ENCODE results near the gene RSRC1. TPM values are rescaled to one million over a fixed set of nuclear protein-coding genes. Genes with fewer than 3 reads are reported as not detected.

The RSRC1 gene
- polyA plus RNA-seq, 1 donor (not counting 4 experiments of a cell fraction or from before 2014, with no cell fraction given): 11.1 TPM

GRCh38 chr3:158095814-158096704, 13.8 kb upstream of the RSRC1 start:
- Histone ChIP-seq H3K36me3 (ENCODE audit: control insufficient read depth in 2 of 2, extremely low read depth in 1 of 2, insufficient read depth in 2 of 2, low read length in 2 of 2) (no peaks in the 10 kb centered on the region), H3K9me3 (ENCODE audit: control insufficient read depth, low read depth, low read length) (peaks cover 2% of the 10 kb centered on the region), H3K4me1 (ENCODE audit: control insufficient read depth, extremely low read depth, insufficient read depth, low read length) (peaks cover 5% of the 10 kb centered on the region), H3K27ac (ENCODE audit: control insufficient read depth, insufficient read depth, low read length) (no peak overlapping the region), H3K79me2 (ENCODE audit: control insufficient read depth, insufficient read depth, low read length) (no peaks in the 10 kb centered on the region), H3K27me3 (ENCODE audit: control insufficient read depth, extremely low read depth, insufficient read depth, low read length) (peaks cover 73% of the 10 kb centered on the region), H3K4me2 (ENCODE audit: control insufficient read depth, extremely low read depth, insufficient read depth, low read depth, low read length) (no peak overlapping the region), H3K9ac (ENCODE audit: control insufficient read depth, extremely low read depth, insufficient read depth, low read length) (no peak overlapping the region), H3K4me3 (ENCODE audit: control insufficient read depth in 2 of 3, extremely low read depth in 1 of 3, insufficient read depth in 2 of 3, low read depth in 1 of 3, low read length in 3 of 3) (no peak overlapping the region), H2AFZ (ENCODE audit: control insufficient read depth, low read length) (no peak overlapping the region), H3K9me1 (ENCODE audit: control insufficient read depth, extremely low read depth, insufficient read depth, low read length) (no peaks in the 10 kb centered on the region), H4K20me1 (ENCODE audit: control insufficient read depth, extremely low read depth, insufficient read depth, low read length) (no peaks in the 10 kb centered on the region)
- TF ChIP-seq CTCF (optimal IDR thresholded peaks at IDR 0.05 in 1 of 3, IDR thresholded peaks at IDR 0.05 in 1 of 3, conservative IDR thresholded peaks at IDR 0.05 in 1 of 3; ENCODE audit: extremely low read depth in 1 of 3, insufficient read depth in 2 of 3, low read length in 3 of 3) (no peak), EZH2 (IDR thresholded peaks at IDR 0.05; ENCODE audit: low read length) (no peak)
- FAIRE-seq (no peak), DNase-seq (ENCODE audit: low read depth, low spot score) (no peak)
- dilution Hi-C loops (cut with MboI; ENCODE audit: extremely low pct_ligation_motif_present, low sequenced_read_pairs): no loop called here

- H3K79me2 ChIP-seq (ENCODE audit: control insufficient read depth, insufficient read depth, low read length): no peaks in the 10 kb centered on the region
- no peak overlapping the region for H3K9ac ChIP-seq (ENCODE audit: control insufficient read depth, extremely low read depth, insufficient read depth, low read length)
- H3K9me1 ChIP-seq (ENCODE audit: control insufficient read depth, extremely low read depth, insufficient read depth, low read length): no peaks in the 10 kb centered on the region
- no peaks in the 10 kb centered on the region for H3K36me3 ChIP-seq (ENCODE audit: control insufficient read depth in 2 of 2, extremely low read depth in 1 of 2, insufficient read depth in 2 of 2, low read length in 2 of 2)
- FAIRE-seq: no peak
- no peak for DNase-seq (ENCODE audit: low read depth, low spot score)
- peak overlapping the region in 2 of 3 experiments; percentile 78 to 87 for H3K4me3 ChIP-seq (ENCODE audit: control insufficient read depth in 2 of 3, extremely low read depth in 1 of 3, insufficient read depth in 2 of 3, low read depth in 1 of 3, low read length in 3 of 3)
- H3K27ac ChIP-seq (ENCODE audit: control insufficient read depth, insufficient read depth, low read length): no peak overlapping the region
- peaks cover 2% of the 10 kb centered on the region for H3K9me3 ChIP-seq (ENCODE audit: control insufficient read depth, low read depth, low read length)
- H2AFZ ChIP-seq (ENCODE audit: control insufficient read depth, low read length): no peak overlapping the region
- no peaks in the 10 kb centered on the region for H4K20me1 ChIP-seq (ENCODE audit: control insufficient read depth, extremely low read depth, insufficient read depth, low read length)
- dilution Hi-C loops (cut with MboI; ENCODE audit: extremely low pct_ligation_motif_present, low sequenced_read_pairs): no loop called here
- no peak for TF ChIP-seq CTCF (optimal IDR thresholded peaks at IDR 0.05 in 1 of 3, IDR thresholded peaks at IDR 0.05 in 1 of 3, conservative IDR thresholded peaks at IDR 0.05 in 1 of 3; ENCODE audit: extremely low read depth in 1 of 3, insufficient read depth in 2 of 3, low read length in 3 of 3)
- no peak for TF ChIP-seq EZH2 (IDR thresholded peaks at IDR 0.05; ENCODE audit: low read length)
- peaks cover 5% of the 10 kb centered on the region for H3K4me1 ChIP-seq (ENCODE audit: control insufficient read depth, extremely low read depth, insufficient read depth, low read length)
- peak overlapping the region; percentile 97 for H3K4me2 ChIP-seq (ENCODE audit: control insufficient read depth, extremely low read depth, insufficient read depth, low read depth, low read length)
- H3K27me3 ChIP-seq (ENCODE audit: control insufficient read depth, extremely low read depth, insufficient read depth, low read length): peaks cover 79% of the 10 kb centered on the region
Observed at GRCh38 chr3:158097081-158097592, 12.8 kb upstream of the RSRC1 start.

All from keratinocyte (primary cell).